ENCODE measurements around the gene OR11A1.

OR11A1 gene, protein sequence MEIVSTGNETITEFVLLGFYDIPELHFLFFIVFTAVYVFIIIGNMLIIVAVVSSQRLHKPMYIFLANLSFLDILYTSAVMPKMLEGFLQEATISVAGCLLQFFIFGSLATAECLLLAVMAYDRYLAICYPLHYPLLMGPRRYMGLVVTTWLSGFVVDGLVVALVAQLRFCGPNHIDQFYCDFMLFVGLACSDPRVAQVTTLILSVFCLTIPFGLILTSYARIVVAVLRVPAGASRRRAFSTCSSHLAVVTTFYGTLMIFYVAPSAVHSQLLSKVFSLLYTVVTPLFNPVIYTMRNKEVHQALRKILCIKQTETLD

DNA sequence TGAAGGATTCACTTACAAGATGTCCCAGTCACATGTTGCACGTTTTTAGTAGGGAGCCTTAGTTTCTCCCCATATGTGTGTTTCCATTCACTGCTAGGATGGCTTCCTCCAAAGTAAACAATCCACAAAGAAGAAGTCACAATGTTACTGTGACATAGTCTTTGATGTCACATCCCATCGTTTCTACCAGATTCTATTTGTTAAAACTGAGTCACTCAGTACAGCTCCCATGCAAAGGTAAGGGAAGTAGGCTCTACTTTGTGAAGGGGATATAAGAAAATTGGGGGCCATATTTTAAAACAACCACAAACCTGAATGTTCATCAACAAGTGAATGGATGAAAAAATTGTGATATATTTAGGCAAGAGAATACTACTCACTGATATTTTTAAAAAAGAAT, at the start of gene OR11A1, which contains the start of gene OR2H1:
Gene OR11A1, minus strand, starts transcription at position 101 of the 400 bp plus-strand sequence. CDS start 29,430 bp downstream, outside the sequence.
Gene OR2H1, plus strand, starts transcription at position 185 of the 400 bp plus-strand sequence. CDS start 4,615 bp downstream, outside the sequence.
- H3K4me1 ChIP-seq (ENCODE audit: control insufficient read depth, insufficient read depth, low read length) = no peaks in the 10 kb centered on the region
- no peaks in the 10 kb centered on the region for H3K27me3 ChIP-seq (ENCODE audit: control insufficient read depth, insufficient read depth, low read length)
- H3K27ac ChIP-seq (ENCODE audit: low read depth, low read length) = no peak within 1 kb of the TSS
- no peak within 1 kb of the TSS for H3K9ac ChIP-seq (ENCODE audit: low read length)
- H3K4me3 ChIP-seq (ENCODE audit: low read length) = no peak within 1 kb of the TSS
- H3K36me3 ChIP-seq (ENCODE audit: control insufficient read depth, insufficient read depth, low read length) = no peaks in the 10 kb centered on the region

DNA sequence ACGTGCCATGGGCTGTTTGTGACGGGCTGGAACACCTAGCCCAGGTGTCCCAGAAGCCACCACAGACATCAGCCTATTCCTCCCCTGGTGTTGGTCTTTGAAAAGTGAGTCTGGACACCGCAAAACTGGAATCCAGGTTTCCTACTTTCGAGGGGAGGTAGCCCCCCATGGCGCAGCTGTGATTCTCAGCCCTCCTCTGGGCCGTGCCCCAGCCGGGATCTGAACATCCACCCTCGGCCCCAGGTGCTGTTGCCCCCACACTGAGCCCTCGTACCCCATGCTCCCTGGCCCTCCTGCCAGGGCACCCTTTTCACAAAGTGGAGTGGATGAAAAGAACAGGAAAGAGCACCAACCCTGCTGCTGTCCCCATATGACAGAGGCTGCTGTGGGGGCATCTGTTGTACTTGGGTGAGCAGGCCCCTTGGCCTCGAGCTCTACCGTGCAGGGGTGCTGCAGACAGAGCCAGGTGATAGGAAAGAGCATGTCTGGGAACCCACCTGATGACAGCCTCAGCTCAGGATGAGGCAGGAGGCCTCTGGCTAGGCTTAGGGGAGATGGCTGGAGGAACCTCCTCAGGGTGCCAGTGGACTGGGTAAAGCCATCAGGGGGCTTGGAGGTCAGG, 49.7 kb upstream of the OR11A1 start:
- no peaks in the 10 kb centered on the region for H3K36me3 ChIP-seq (ENCODE audit: control insufficient read depth, insufficient read depth, low read length)
- no peak overlapping the region for H3K9ac ChIP-seq (ENCODE audit: low read length)
- H3K27me3 ChIP-seq (ENCODE audit: control insufficient read depth, insufficient read depth, low read length) = no peaks in the 10 kb centered on the region
- no peak overlapping the region for H3K27ac ChIP-seq (ENCODE audit: low read depth, low read length)
- no peak overlapping the region for H3K4me3 ChIP-seq (ENCODE audit: low read length)
- H3K4me1 ChIP-seq (ENCODE audit: control insufficient read depth, insufficient read depth, low read length) = no peaks in the 10 kb centered on the region

DNA sequence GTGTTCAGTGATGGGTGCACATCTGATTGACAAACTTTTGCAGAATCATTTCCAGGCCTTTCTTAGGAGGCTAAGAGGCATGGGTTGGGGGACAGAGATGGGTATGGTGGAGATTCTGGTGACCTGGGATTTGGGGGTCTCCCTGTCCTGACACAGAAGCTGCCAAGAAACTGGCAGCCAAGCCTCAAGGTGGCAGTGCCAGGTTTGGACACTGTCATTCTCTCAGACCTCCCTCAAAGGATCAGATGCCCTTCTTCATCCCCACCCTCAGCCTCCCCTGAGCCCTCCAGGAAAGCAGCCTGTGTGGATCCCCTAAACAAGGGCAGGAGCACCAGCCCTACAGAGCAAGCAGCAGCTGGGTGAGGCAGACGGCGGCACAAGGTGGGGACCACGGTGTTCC, 48.9 kb upstream of the OR11A1 start:
- Histone ChIP-seq H3K9ac (ENCODE audit: low read length) (no peak overlapping the region), H3K4me3 (ENCODE audit: low read length) (no peak overlapping the region), H3K4me1 (ENCODE audit: control insufficient read depth, insufficient read depth, low read length) (no peaks in the 10 kb centered on the region), H3K36me3 (ENCODE audit: control insufficient read depth, insufficient read depth, low read length) (no peaks in the 10 kb centered on the region), H3K27ac (ENCODE audit: low read depth, low read length) (no peak overlapping the region), H3K27me3 (ENCODE audit: control insufficient read depth, insufficient read depth, low read length) (no peaks in the 10 kb centered on the region)

DNA sequence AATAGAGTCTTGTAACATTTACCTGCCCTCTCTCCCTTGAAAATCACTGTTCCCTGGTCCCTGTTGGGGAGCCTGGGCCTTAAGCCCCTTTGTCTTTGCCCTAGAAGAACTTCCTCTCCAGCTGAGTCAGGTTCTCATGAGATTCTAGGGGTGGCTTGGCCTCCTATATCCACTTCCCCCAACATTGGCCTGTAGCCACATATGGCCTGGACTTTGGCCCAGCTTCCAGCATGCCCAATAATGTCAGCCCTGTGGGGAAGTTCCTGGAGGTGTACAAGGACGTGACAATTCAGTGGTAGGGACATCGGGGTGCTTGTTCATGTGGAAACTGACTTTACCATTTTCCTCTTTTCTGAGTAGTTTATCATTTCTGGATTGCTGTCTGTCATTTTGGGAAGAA, 48.1 kb upstream of the OR11A1 start:
- H3K4me1 ChIP-seq (ENCODE audit: control insufficient read depth, insufficient read depth, low read length) = no peaks in the 10 kb centered on the region

DNA sequence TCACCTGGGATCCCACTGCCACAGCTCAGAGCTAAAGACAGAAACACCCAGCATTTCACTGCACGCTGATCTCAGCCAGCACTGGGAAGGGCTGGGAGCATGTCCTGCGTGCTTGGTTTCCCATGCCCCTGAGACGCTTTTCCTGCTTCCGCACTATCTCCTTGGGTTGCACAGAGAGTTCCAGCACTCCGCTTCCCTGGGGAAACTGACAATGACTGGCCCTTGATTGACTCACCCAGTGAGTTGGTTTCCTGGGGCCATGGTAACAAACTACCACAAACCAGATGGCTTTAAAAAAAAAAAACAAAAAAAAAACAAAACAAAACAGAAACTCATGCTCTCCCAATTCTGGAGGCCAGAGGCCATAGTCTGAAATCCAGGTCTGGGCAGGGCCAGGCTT, 45.7 kb upstream of the OR11A1 start:
- Histone ChIP-seq H3K36me3 (ENCODE audit: control insufficient read depth, insufficient read depth, low read length) (no peaks in the 10 kb centered on the region), H3K27me3 (ENCODE audit: control insufficient read depth, insufficient read depth, low read length) (no peaks in the 10 kb centered on the region), H3K9ac (ENCODE audit: low read length) (no peak overlapping the region), H3K4me1 (ENCODE audit: control insufficient read depth, insufficient read depth, low read length) (no peaks in the 10 kb centered on the region), H3K4me3 (ENCODE audit: low read length) (no peak overlapping the region), H3K27ac (ENCODE audit: low read depth, low read length) (no peak overlapping the region)

More for the DNA sequence above, 48.1 kb upstream of the OR11A1 start:
- Histone ChIP-seq H3K27ac (ENCODE audit: low read depth, low read length) (no peak overlapping the region), H3K9ac (ENCODE audit: low read length) (no peak overlapping the region), H3K27me3 (ENCODE audit: control insufficient read depth, insufficient read depth, low read length) (no peaks in the 10 kb centered on the region), H3K4me3 (ENCODE audit: low read length) (no peak overlapping the region), H3K36me3 (ENCODE audit: control insufficient read depth, insufficient read depth, low read length) (no peaks in the 10 kb centered on the region)

DNA sequence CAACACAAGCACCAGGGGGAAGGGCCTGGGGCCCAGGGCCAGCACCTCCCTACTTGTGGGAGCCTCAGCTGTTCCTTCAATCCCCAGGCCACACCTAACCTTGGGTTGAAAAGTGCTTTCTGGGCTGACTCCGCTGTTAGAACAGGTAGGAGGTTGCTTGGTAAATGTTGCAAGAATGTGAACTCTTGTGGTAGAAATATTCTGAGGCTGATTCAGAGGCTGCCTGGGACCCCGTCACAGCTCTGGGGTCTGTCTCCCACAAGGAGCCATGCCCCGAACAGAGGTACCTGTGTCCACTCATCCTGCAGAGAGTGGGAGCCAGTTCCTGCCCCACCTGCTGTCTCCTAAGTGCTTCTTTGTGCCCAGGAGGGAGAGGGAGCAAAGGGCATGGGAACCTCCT, 45.3 kb upstream of the OR11A1 start:
- Histone ChIP-seq H3K36me3 (ENCODE audit: control insufficient read depth, insufficient read depth, low read length) (no peaks in the 10 kb centered on the region), H3K4me3 (ENCODE audit: low read length) (no peak overlapping the region), H3K9ac (ENCODE audit: low read length) (no peak overlapping the region), H3K27ac (ENCODE audit: low read depth, low read length) (no peak overlapping the region), H3K4me1 (ENCODE audit: control insufficient read depth, insufficient read depth, low read length) (no peaks in the 10 kb centered on the region), H3K27me3 (ENCODE audit: control insufficient read depth, insufficient read depth, low read length) (no peaks in the 10 kb centered on the region)

DNA sequence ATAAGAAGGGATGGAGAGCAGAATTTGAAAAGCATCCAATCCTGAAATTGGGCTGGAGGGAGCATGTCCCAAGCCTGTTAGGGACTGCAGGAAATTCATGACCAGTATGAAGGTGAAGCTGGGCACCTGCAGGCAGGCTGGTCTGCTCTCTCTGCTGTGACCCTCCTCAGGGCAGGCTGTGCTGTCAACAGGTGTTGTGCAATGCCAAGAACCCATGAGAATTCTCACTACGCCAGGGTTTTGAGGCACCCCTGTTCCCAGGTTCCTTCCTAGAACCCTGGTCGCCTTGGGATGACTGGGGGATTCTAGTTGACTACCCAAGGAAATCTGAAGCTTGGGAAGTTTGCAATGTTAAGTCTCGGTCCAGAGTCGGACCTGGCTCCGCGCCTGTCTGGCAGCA, 44.2 kb upstream of the OR11A1 start:
- H3K27ac ChIP-seq (ENCODE audit: low read depth, low read length) = no peak overlapping the region
- H3K9ac ChIP-seq (ENCODE audit: low read length) = no peak overlapping the region
- H3K4me1 ChIP-seq (ENCODE audit: control insufficient read depth, insufficient read depth, low read length) = no peaks in the 10 kb centered on the region
- H3K27me3 ChIP-seq (ENCODE audit: control insufficient read depth, insufficient read depth, low read length) = no peaks in the 10 kb centered on the region
- H3K36me3 ChIP-seq (ENCODE audit: control insufficient read depth, insufficient read depth, low read length) = no peaks in the 10 kb centered on the region
- H3K4me3 ChIP-seq (ENCODE audit: low read length) = no peak overlapping the region

DNA sequence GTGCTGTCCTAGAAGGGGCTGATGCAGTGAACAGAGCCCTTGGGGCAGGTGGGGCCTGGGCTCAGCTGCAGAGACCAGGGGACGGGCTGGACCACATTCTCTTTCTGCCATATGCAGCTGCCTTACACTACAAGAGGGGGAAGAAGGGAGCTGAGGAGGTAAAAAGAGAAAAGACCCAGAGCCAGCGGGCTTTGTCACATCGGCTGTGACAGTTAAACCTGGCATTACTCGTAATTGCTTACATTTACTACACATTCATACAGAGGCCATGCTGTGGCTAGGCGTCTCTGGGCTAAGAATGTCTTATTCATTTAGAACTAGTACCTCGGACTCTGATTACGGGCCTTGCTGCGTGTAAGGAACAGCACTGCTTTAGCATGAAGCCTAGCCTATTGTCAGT, 43.7 kb upstream of the OR11A1 start:
- Histone ChIP-seq H3K4me3 (ENCODE audit: low read length) (no peak overlapping the region), H3K27me3 (ENCODE audit: control insufficient read depth, insufficient read depth, low read length) (no peaks in the 10 kb centered on the region), H3K4me1 (ENCODE audit: control insufficient read depth, insufficient read depth, low read length) (no peaks in the 10 kb centered on the region), H3K27ac (ENCODE audit: low read depth, low read length) (no peak overlapping the region), H3K36me3 (ENCODE audit: control insufficient read depth, insufficient read depth, low read length) (no peaks in the 10 kb centered on the region), H3K9ac (ENCODE audit: low read length) (no peak overlapping the region)

DNA sequence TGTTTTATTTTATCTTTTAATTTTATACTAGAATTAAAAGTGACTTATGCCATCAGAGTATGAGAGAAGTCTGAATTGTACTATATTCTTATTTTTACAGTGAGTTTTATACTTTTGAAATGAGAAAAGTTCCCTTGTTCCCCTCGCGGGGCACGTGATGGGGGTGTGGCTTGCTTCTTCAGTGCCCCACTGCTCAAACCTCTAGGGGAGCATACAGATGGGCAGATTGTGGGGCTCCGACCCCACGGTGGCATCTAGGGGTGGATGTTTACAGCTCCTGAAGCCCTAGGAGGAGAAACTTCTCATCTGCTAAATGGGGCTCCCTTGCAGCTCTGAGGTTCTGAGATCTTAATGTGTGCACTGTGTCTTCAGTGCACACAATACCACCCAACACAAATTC, 42.8 kb upstream of the OR11A1 start:
- Histone ChIP-seq H3K4me1 (ENCODE audit: control insufficient read depth, insufficient read depth, low read length) (no peaks in the 10 kb centered on the region), H3K36me3 (ENCODE audit: control insufficient read depth, insufficient read depth, low read length) (no peaks in the 10 kb centered on the region), H3K27me3 (ENCODE audit: control insufficient read depth, insufficient read depth, low read length) (no peaks in the 10 kb centered on the region), H3K4me3 (ENCODE audit: low read length) (no peak overlapping the region), H3K27ac (ENCODE audit: low read depth, low read length) (no peak overlapping the region), H3K9ac (ENCODE audit: low read length) (no peak overlapping the region)

DNA sequence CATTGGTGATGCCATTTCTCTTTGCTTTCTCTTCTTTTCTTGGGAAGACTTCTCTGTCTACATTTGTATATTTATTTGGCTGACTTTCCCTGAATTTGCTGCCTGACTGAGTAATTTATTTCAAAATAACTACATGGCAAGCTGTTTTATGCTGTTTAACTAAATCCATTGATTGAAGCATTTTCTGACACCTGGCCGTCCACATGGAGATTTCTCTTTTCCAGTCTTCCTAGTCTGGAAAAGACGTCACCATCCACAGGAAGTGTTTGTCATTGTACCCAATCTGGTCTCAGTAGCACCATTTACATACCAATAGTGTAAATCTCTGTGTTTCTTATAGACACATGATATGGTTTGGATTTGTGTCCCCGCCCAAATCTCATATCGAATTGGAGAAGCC, 40.1 kb upstream of the OR11A1 start:
- H3K4me1 ChIP-seq (ENCODE audit: control insufficient read depth, insufficient read depth, low read length) = no peaks in the 10 kb centered on the region
- no peaks in the 10 kb centered on the region for H3K36me3 ChIP-seq (ENCODE audit: control insufficient read depth, insufficient read depth, low read length)

DNA sequence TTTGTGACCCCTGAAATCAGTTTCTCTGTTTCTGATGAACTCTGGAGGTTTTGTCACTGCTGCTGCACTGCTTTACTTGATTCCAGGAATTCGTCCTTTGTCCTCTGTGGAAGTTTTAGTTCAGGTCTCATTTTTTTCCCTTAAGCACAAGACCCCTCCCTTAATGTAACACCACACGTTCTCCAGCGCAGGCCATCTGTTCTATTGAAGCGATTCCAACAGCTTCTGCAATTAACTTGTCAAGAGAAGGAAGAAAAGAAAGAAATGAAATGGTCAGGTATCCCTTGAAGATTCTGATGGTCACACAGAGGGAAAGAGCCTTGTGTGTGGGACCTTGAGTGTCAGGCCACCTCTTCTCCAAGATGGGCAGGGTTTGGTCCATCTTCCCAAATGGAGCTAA, 38.7 kb upstream of the OR11A1 start:
- Histone ChIP-seq H3K27me3 (ENCODE audit: control insufficient read depth, insufficient read depth, low read length) (no peaks in the 10 kb centered on the region), H3K9ac (ENCODE audit: low read length) (no peak overlapping the region), H3K36me3 (ENCODE audit: control insufficient read depth, insufficient read depth, low read length) (no peaks in the 10 kb centered on the region), H3K4me3 (ENCODE audit: low read length) (no peak overlapping the region), H3K27ac (ENCODE audit: low read depth, low read length) (no peak overlapping the region), H3K4me1 (ENCODE audit: control insufficient read depth, insufficient read depth, low read length) (no peaks in the 10 kb centered on the region)

More for the DNA sequence above, 40.1 kb upstream of the OR11A1 start:
- Histone ChIP-seq H3K9ac (ENCODE audit: low read length) (no peak overlapping the region), H3K27me3 (ENCODE audit: control insufficient read depth, insufficient read depth, low read length) (no peaks in the 10 kb centered on the region), H3K27ac (ENCODE audit: low read depth, low read length) (no peak overlapping the region), H3K4me3 (ENCODE audit: low read length) (no peak overlapping the region)

DNA sequence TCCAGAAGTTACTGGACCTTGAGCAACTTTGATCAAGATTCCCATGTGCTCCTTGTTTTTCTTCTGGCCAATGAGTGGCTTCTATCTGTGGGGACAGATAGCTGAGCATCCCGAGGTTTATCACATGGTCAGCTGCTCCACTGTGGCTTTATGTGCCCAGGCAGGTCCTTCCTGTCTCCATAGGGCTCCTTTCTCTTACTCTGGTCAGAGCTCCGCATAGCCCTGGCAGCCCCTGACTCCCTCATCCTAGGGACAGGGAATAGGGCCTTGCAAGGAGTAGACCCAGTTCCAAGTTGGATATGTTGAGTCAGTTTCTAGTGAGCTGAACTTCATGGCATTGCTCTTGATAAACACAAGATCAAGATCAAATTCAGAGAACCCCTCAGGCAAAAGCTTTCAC, 37.3 kb upstream of the OR11A1 start:
- H3K27me3 ChIP-seq (ENCODE audit: control insufficient read depth, insufficient read depth, low read length) = no peaks in the 10 kb centered on the region
- H3K27ac ChIP-seq (ENCODE audit: low read depth, low read length) = no peak overlapping the region
- no peak overlapping the region for H3K9ac ChIP-seq (ENCODE audit: low read length)
- no peak overlapping the region for H3K4me3 ChIP-seq (ENCODE audit: low read length)
- H3K4me1 ChIP-seq (ENCODE audit: control insufficient read depth, insufficient read depth, low read length) = no peaks in the 10 kb centered on the region
- no peaks in the 10 kb centered on the region for H3K36me3 ChIP-seq (ENCODE audit: control insufficient read depth, insufficient read depth, low read length)

DNA sequence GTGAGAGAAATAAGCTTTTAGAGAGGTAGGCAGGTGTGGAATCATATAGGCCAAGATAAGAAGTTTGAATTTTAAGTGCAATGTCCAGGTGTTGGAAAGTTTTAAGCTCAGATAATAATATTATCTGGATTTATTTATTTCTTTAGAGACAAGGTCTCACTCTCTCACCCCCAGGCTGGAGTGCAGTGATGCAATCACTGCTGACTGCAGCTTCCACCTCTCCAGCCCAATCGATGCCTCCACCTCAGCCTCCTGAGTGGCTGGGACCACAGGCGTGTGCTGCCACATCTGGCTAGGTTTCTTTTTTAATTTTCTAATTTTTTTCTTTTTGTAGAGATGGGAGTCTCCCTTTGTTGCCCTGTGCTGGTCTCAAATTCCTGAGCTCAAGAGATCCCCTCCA, 36.4 kb upstream of the OR11A1 start:
- Histone ChIP-seq H3K9ac (ENCODE audit: low read length) (no peak overlapping the region), H3K27ac (ENCODE audit: low read depth, low read length) (no peak overlapping the region), H3K4me1 (ENCODE audit: control insufficient read depth, insufficient read depth, low read length) (no peaks in the 10 kb centered on the region), H3K27me3 (ENCODE audit: control insufficient read depth, insufficient read depth, low read length) (no peaks in the 10 kb centered on the region), H3K4me3 (ENCODE audit: low read length) (no peak overlapping the region), H3K36me3 (ENCODE audit: control insufficient read depth, insufficient read depth, low read length) (no peaks in the 10 kb centered on the region)
